NCI-H526 (cell line): ENCODE measurements around the gene CRIM1.
"Not testable (repeated sequence)": the region's sequence is repeated elsewhere in the genome, so short reads cannot be mapped to it uniquely, and the experiment has no call there.

Source experiments
- DNase-seq, 2 experiments: peaks; one replicate each; lab custom pipeline; 2025; lab: John Stamatoyannopoulos, UW

CRIM1 gene

GRCh38 chr2:36355151-36355889 is at the start of gene CRIM1:
Gene CRIM1, plus strand, starts transcription at chr2:36355778. Its CDS starts 515 bp downstream, at chr2:36356293.
- DNase-seq: peak in 1 of 2 experiments; percentile 84

GRCh38 chr2:36307441-36307840 is 48.1 kb upstream of the CRIM1 start:
- DNase-seq: no peak

GRCh38 chr2:36310444-36310843 is 45.1 kb upstream of the CRIM1 start:
- not testable (repeated sequence) for DNase-seq

- DNase-seq: no peak
Observed at GRCh38 chr2:36318547-36318946, 37.0 kb upstream of the CRIM1 start.

- DNase-seq: peak; percentile 19 to 34
Observed at GRCh38 chr2:36322108-36322507, 33.5 kb upstream of the CRIM1 start.

GRCh38 chr2:36326286-36326685 is 29.3 kb upstream of the CRIM1 start:
- no peak for DNase-seq

- no peak for DNase-seq
Observed at GRCh38 chr2:36329251-36329650, 26.3 kb upstream of the CRIM1 start.

GRCh38 chr2:36329746-36330472 is 25.7 kb upstream of the CRIM1 start:
- DNase-seq: peak; percentile 65 to 69

GRCh38 chr2:36330473-36331395 is 24.8 kb upstream of the CRIM1 start:
- peak; percentile 12 to 57 for DNase-seq

GRCh38 chr2:36333350-36334012 is 22.1 kb upstream of the CRIM1 start:
- peak in 1 of 2 experiments; percentile 19 for DNase-seq

- DNase-seq: no peak
Observed at GRCh38 chr2:36335597-36335996, 20.0 kb upstream of the CRIM1 start.

GRCh38 chr2:36336321-36336720 is 19.3 kb upstream of the CRIM1 start:
- no peak for DNase-seq

- DNase-seq: no peak
Observed at GRCh38 chr2:36337354-36337753, 18.2 kb upstream of the CRIM1 start.

- no peak for DNase-seq
Observed at GRCh38 chr2:36338124-36338826, 17.3 kb upstream of the CRIM1 start.

- DNase-seq: no peak
Observed at GRCh38 chr2:36338827-36339145, 16.8 kb upstream of the CRIM1 start.

- DNase-seq: peak; percentile 72 to 79
Observed at GRCh38 chr2:36339607-36340218, 15.9 kb upstream of the CRIM1 start.

- DNase-seq: no peak
Observed at GRCh38 chr2:36343606-36344005, 12.0 kb upstream of the CRIM1 start.

GRCh38 chr2:36348721-36349120 is 6.9 kb upstream of the CRIM1 start:
- DNase-seq: no peak

GRCh38 chr2:36351291-36351690 is 4.3 kb upstream of the CRIM1 start:
- no peak for DNase-seq

- DNase-seq: peak in 1 of 2 experiments; percentile 62
Observed at GRCh38 chr2:36351736-36352349, 3.7 kb upstream of the CRIM1 start.
